Osteocyte (in vitro differentiated cells): ENCODE measurements around the gene NLGN1. TPM values are rescaled to one million over a fixed set of nuclear protein-coding genes. Genes with fewer than 3 reads are reported as not detected.
A peak's percentile ranks its signal among the peaks of the same experiment; 100 is the strongest.

Source experiments
- DNase-seq: peaks from one replicate; pipeline ENCODE4 v3.0.0; 2021; ENCODE audit warnings: mixed read lengths; ENCODE audit not compliant: unreplicated experiment; ENCODE audit errors: extremely low spot score
- H3K27ac Mint-ChIP-seq: one replicate; pipeline ENCODE4 v1.8.0; 2021; ENCODE audit warnings: mild to moderate bottlenecking, mixed read lengths; ENCODE audit not compliant: unreplicated experiment
- H3K27me3 Mint-ChIP-seq: one replicate; pipeline ENCODE4 v1.8.0; 2021; ENCODE audit warnings: mixed read lengths; ENCODE audit not compliant: unreplicated experiment
- H3K36me3 Mint-ChIP-seq: one replicate; pipeline ENCODE4 v1.8.0; 2021; ENCODE audit warnings: mixed read lengths; ENCODE audit not compliant: unreplicated experiment
- H3K4me1 Mint-ChIP-seq: one replicate; pipeline ENCODE4 v1.8.0; 2021; ENCODE audit warnings: mixed read lengths; ENCODE audit not compliant: unreplicated experiment
- H3K4me3 Mint-ChIP-seq: one replicate; pipeline ENCODE4 v1.8.0; 2021; ENCODE audit warnings: mild to moderate bottlenecking, moderate library complexity, mixed read lengths; ENCODE audit not compliant: unreplicated experiment
- H3K9me3 Mint-ChIP-seq: one replicate; pipeline ENCODE4 v1.8.0; 2021; ENCODE audit warnings: mixed read lengths; ENCODE audit not compliant: unreplicated experiment
- CTCF ChIP-seq: fragments of 200-600 bp; sonication (generic); IDR thresholded peaks from 2 replicates; pipeline ENCODE4 v1.5.0; 2021; ENCODE audit warnings: antibody characterized with exemption, mild to moderate bottlenecking, moderate library complexity
- total RNA-seq: library from RNA; stranded (reverse); gene quantifications from 2 replicates; pipeline ENCODE4 v1.2.1, GENCODE V29; 2021

The NLGN1 gene
- total RNA-seq, 1 donor from 2014 or later: 3.9 TPM

- H3K4me1 Mint-ChIP-seq: peaks cover 17% of the 10 kb centered on the region
- no peak overlapping the region for H3K4me3 Mint-ChIP-seq
- no peaks in the 10 kb centered on the region for H3K27me3 Mint-ChIP-seq
- TF ChIP-seq CTCF: no peak
- H3K9me3 Mint-ChIP-seq: no peaks in the 10 kb centered on the region
- DNase-seq: no peak
- no peaks in the 10 kb centered on the region for H3K36me3 Mint-ChIP-seq
- H3K27ac Mint-ChIP-seq: no peak overlapping the region
Measured at GRCh38 chr3:173770011-173770410, 372.5 kb downstream of the NLGN1 start.

GRCh38 chr3:173770796-173771573 lies 373.4 kb downstream of the NLGN1 start:
- no peak for DNase-seq
- no peak overlapping the region for H3K4me3 Mint-ChIP-seq
- no peaks in the 10 kb centered on the region for H3K9me3 Mint-ChIP-seq
- H3K27me3 Mint-ChIP-seq: no peaks in the 10 kb centered on the region
- peak overlapping the region; percentile 42 for H3K27ac Mint-ChIP-seq
- H3K36me3 Mint-ChIP-seq: no peaks in the 10 kb centered on the region
- H3K4me1 Mint-ChIP-seq: peaks cover 13% of the 10 kb centered on the region
- TF ChIP-seq CTCF: no peak

GRCh38 chr3:173773800-173774199 lies 376.3 kb downstream of the NLGN1 start:
- no peak overlapping the region for H3K27ac Mint-ChIP-seq
- DNase-seq: no peak
- no peak for TF ChIP-seq CTCF
- no peaks in the 10 kb centered on the region for H3K27me3 Mint-ChIP-seq
- H3K9me3 Mint-ChIP-seq: no peaks in the 10 kb centered on the region
- peaks cover 13% of the 10 kb centered on the region for H3K4me1 Mint-ChIP-seq
- H3K4me3 Mint-ChIP-seq: no peak overlapping the region
- no peaks in the 10 kb centered on the region for H3K36me3 Mint-ChIP-seq

- no peaks in the 10 kb centered on the region for H3K27me3 Mint-ChIP-seq
- no peak overlapping the region for H3K27ac Mint-ChIP-seq
- DNase-seq: no peak
- TF ChIP-seq CTCF: no peak
- no peaks in the 10 kb centered on the region for H3K9me3 Mint-ChIP-seq
- no peaks in the 10 kb centered on the region for H3K36me3 Mint-ChIP-seq
- no peak overlapping the region for H3K4me3 Mint-ChIP-seq
- peaks cover 13% of the 10 kb centered on the region for H3K4me1 Mint-ChIP-seq
Measured at GRCh38 chr3:173774294-173774693, 376.8 kb downstream of the NLGN1 start.

GRCh38 chr3:173778251-173778650 lies 380.7 kb downstream of the NLGN1 start:
- no peak for DNase-seq
- TF ChIP-seq CTCF: no peak
- Mint-ChIP-seq H3K27ac (no peak overlapping the region), H3K4me1 (no peaks in the 10 kb centered on the region), H3K36me3 (no peaks in the 10 kb centered on the region), H3K27me3 (no peaks in the 10 kb centered on the region), H3K4me3 (no peak overlapping the region), H3K9me3 (no peaks in the 10 kb centered on the region)
